ENCODE measurements around the gene MAPK14. TPM values are rescaled to one million over a fixed set of nuclear protein-coding genes. Genes with fewer than 3 reads are reported as not detected.

The MAPK14 gene
- total and polyA plus RNA-seq, 9 of the 15 experiments (the other 6 are each of a cell fraction or from before 2014, with no cell fraction given) = 8.8 to 62.7 (median 35.5) TPM

GRCh38 chr6:36127462-36128016 lies 99.9 kb downstream of the MAPK14 start (continued):
- TF ChIP-seq HNRNPK (IDR thresholded peaks at IDR 0.05; ENCODE audit: low read depth, low read length, poor library complexity, severe bottlenecking) (no peak), ETS2 (tag; IDR thresholded peaks at IDR 0.05; ENCODE audit: borderline replicate concordance, poor library complexity, severe bottlenecking) (no peak), CREB5 (CRISPR knock-in tag; IDR thresholded peaks at IDR 0.05) (no peak), TCFL5 (CRISPR knock-in tag; conservative IDR thresholded peaks at IDR 0.05) (no peak), HBP1 (CRISPR knock-in tag; IDR thresholded peaks at IDR 0.05) (no peak), NCOA6 (IDR thresholded peaks at IDR 0.05) (no peak), BCLAF1 (IDR thresholded peaks at IDR 0.05; ENCODE audit: borderline replicate concordance in 1 of 2, control insufficient read depth in 1 of 2, low read depth in 2 of 2, low read length in 1 of 2) (0 out of 4 replicates have a peak, but pooled peaks of 1 of the 2 experiments have one; percentile 61), ARID4B (CRISPR knock-in tag; IDR thresholded peaks at IDR 0.05) (no peak), PPARD (CRISPR knock-in tag; IDR thresholded peaks at IDR 0.05) (no peak), MTA2 (IDR thresholded peaks at IDR 0.05; ENCODE audit: low read depth) (no peak), RHOXF2B (CRISPR knock-in tag; conservative IDR thresholded peaks at IDR 0.05) (no peak), FOXM1 (IDR thresholded peaks at IDR 0.05; ENCODE audit: low read depth) (no peak), FOXM1 (CRISPR knock-in tag; IDR thresholded peaks at IDR 0.05; ENCODE audit: low read depth) (no peak)
